Muscle layer of colon (tissue), 2 donors: ENCODE measurements around the gene ETV3.
"Not testable (repeated sequence)": the region's sequence is repeated elsewhere in the genome, so short reads cannot be mapped to it uniquely, and the experiment has no call there.

Experiments
- H3K27ac ChIP-seq: one replicate; pipeline ENCODE4 v1.7.0; 2013; ENCODE audit warnings: low read depth, mild to moderate bottlenecking, low read length, moderate library complexity
- H3K27me3 ChIP-seq, 2 donors: one replicate each; pipeline ENCODE4 v1.7.0; 2013; ENCODE audit warnings: low read length in 2 of 2, mild to moderate bottlenecking in 2 of 2; ENCODE audit not compliant: insufficient read depth in 2 of 2, control insufficient read depth in 1 of 2
- H3K36me3 ChIP-seq: one replicate; pipeline ENCODE4 v1.7.0; 2013; ENCODE audit warnings: mild to moderate bottlenecking, low read length; ENCODE audit not compliant: insufficient read depth
- H3K4me1 ChIP-seq: one replicate; pipeline ENCODE4 v1.7.0; 2013; ENCODE audit warnings: mild to moderate bottlenecking, low read length; ENCODE audit not compliant: insufficient read depth
- H3K4me3 ChIP-seq, 2 donors: one replicate each; pipeline ENCODE4 v1.7.0; 2013; ENCODE audit warnings: low read length in 2 of 2, low read depth in 1 of 2, mild to moderate bottlenecking in 1 of 2, moderate library complexity in 1 of 2
- H3K9ac ChIP-seq: one replicate; pipeline ENCODE4 v1.7.0; 2013; ENCODE audit warnings: low read length
- H3K9me3 ChIP-seq: one replicate; pipeline ENCODE4 v1.7.0; 2013; ENCODE audit warnings: mild to moderate bottlenecking, low read length
- donor health status: abdominal sarcoma.
- donor health status: Adenocarcinoma of cecum.

The ETV3 gene

DNA sequence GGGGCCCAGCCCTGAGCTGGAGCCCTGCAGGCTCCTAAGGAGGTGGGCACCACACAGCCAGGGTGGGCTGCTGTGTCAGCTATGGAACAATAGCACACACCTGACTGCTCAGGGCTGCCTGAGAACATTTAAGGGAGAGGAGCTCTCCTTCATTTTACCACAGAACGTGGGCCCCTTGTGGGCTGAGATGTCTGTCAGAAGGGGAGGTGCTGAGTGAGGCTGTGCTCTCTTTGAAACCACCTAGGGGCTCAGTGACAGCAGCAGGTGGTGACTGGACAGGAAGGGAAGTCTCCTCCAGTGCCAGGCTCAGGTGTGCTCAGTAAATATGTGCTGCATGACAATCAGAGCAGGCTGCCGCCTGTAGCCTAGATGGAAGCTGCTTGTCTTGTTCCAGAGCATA is 35.0 kb upstream of the ETV3 start:
- not testable (repeated sequence) for H3K9me3 ChIP-seq, H3K9ac ChIP-seq

DNA sequence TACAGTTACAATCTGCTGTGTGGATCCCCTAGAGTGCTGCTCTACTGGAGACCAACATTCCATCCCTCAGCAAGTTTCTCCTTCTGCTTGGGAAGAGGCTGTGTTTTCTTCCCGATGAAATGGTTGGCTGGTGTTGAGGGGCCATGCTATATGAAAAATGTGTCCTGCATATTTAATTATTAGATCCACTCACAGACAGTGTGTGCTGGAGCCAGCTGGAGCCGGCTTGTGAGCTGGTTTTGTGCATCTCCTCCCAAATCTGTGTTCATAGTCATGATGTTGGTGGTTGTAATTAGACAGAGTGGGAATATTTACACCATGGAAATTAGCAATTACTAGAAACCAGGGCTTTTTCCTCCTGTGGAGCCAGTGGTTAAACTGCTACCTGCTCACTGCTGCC is 34.4 kb upstream of the ETV3 start:
- not testable (repeated sequence) for H3K9ac ChIP-seq, H3K4me3 ChIP-seq, H3K36me3 ChIP-seq, H3K27ac ChIP-seq, H3K4me1 ChIP-seq, H3K9me3 ChIP-seq, H3K27me3 ChIP-seq

More for the DNA sequence above, 35.0 kb upstream of the ETV3 start:
- H3K36me3 ChIP-seq, H3K27ac ChIP-seq, H3K4me3 ChIP-seq, H3K27me3 ChIP-seq, H3K4me1 ChIP-seq: not testable (repeated sequence)

DNA sequence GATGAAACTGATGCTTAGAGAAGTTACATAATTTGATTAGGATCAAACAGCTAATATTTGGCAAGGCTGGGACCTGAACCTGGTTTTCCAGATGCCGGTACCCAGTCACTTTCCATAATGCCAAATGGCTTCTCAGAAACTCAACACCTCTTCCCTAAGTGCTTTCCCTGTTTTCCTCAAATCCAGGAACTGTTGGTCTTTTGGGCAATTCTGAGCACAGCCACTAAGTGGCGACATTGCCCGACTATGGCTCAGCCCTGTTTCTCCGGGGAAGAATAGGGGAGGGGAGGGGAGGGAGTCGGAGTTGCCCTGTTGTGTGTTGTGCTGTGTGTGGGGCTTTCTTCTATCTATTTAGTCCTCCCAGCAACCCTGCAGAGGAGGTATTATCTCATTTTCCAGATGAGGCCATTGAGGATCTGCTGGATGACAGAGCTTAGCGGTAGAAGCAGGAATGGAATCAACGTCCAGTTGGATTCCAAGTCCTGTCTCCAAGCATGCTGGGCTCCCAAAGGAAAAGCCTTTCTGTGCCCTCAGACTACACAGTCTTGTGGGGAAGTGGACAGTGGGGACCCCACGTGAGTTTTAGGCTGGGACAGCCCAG is 33.8 kb upstream of the ETV3 start:
- H3K36me3 ChIP-seq, H3K9ac ChIP-seq, H3K4me3 ChIP-seq, H3K27ac ChIP-seq, H3K4me1 ChIP-seq, H3K9me3 ChIP-seq, H3K27me3 ChIP-seq: not testable (repeated sequence)

DNA sequence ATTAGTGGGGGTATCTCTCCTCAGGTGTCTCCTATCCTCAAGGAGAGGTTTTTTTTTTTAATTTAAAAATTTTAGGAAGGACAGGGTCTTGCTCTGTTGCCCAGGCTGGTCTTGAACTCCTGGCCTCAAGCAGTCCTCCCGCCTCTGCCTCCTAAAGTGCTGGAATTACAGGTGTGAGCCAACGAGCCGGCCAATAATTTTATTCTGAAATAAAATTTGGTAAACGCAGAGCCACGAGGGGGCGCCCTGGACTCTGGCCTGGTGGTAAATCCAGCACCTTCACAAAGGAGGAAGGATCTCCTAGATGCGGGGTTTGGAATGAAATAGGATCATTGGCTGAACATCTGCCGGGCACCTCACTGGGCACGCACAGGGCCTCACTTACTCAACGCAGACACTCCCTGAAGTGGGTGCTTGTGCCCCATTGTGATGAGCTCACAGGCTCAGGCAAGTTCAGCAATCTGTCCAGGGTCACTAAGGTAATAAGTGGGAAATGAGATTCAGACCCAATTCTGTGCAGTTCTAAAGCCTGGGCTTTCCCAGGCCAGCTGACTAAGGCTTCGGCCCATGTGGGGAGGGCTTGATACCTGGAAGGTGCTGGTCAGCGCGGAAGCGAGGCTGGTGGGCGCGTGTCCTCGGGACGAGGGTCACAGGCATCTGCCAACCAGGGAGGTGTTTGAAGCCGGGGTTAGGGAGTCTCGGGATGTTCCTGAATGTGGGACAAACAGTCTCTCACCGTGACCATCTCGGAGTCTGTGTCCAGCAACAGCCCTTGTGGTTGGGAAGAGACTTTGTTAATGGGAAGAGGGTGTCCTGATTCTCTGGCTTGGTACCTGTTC is 32.7 kb upstream of the ETV3 start:
- Histone ChIP-seq H3K27ac (no peak overlapping the region), H3K4me1 (no peaks in the 10 kb centered on the region), H3K4me3 (no peak overlapping the region), H3K27me3 (peaks cover 0 to 4% of the 10 kb centered on the region in 2 donors), H3K9ac (no peak overlapping the region), H3K36me3 (no peaks in the 10 kb centered on the region), H3K9me3 (no peaks in the 10 kb centered on the region)

DNA sequence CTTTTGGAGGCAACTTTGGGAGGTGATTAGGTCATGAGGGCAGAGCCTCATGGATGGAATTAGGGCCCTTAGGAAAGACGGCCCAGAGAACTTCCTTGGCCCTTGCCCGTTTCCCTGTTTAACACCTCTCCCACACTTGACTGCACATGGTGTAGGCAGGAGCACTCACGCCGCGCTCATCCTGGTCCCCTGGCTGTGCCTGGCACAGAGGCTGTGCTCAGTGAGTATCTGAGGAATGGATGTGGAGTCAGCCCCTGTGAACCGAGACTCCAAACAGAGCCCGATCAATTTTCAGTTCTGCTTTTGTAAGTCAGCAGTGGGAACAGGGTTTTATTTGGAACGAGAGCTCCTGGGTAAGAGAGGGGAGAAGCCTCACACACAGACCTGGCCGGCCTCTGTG is 29.8 kb upstream of the ETV3 start:
- Histone ChIP-seq H3K27me3 (peaks cover 0 to 4% of the 10 kb centered on the region in 2 donors), H3K4me3 (no peak overlapping the region), H3K27ac (no peak overlapping the region), H3K9me3 (no peaks in the 10 kb centered on the region), H3K36me3 (no peaks in the 10 kb centered on the region), H3K4me1 (no peaks in the 10 kb centered on the region), H3K9ac (no peak overlapping the region)

DNA sequence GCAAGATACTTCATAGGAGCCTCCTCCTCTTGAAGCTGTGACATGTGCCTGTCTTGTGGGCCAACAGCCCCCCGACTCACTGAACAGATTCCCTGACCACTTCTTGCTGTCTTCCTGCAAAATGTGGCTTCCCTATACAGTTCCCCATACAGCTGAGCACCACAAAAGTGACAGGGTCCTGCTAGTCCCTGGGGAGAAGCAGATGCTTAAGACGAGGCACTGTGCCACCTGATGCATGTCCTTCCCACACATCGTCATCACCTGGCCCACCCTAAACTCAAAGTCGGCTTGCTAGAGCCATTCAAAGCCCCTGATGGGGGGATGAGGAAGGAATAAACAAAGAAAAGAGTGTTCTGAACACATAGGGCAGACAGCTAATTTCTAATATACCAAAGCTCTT is 29.2 kb upstream of the ETV3 start:
- Histone ChIP-seq H3K9ac (no peak overlapping the region), H3K4me3 (no peak overlapping the region), H3K9me3 (no peaks in the 10 kb centered on the region), H3K27ac (no peak overlapping the region), H3K27me3 (peaks cover 0 to 4% of the 10 kb centered on the region in 2 donors), H3K4me1 (no peaks in the 10 kb centered on the region), H3K36me3 (no peaks in the 10 kb centered on the region)

DNA sequence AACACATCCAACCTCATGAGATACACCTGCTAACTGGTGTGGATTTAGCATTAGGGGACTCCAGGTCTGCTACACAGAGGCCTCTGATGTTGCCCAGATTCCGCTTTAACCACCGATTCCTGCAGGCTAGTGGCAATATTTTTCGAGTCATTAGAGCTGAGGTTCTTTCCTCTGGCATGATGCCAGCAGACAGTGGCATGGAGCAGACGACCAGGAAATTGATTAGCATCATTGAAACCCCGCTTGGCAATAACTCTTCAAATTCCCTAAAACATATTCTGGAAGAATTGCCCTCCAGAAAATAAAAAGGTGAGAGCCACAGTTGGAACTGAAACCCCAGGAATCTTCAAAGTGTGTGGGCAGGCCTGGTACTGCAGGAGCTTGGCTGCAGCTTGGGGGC is 28.4 kb upstream of the ETV3 start:
- Histone ChIP-seq H3K36me3 (no peaks in the 10 kb centered on the region), H3K9me3 (no peaks in the 10 kb centered on the region), H3K4me1 (no peaks in the 10 kb centered on the region), H3K27ac (no peak overlapping the region), H3K27me3 (peaks cover 0 to 4% of the 10 kb centered on the region in 2 donors), H3K9ac (no peak overlapping the region), H3K4me3 (no peak overlapping the region)

DNA sequence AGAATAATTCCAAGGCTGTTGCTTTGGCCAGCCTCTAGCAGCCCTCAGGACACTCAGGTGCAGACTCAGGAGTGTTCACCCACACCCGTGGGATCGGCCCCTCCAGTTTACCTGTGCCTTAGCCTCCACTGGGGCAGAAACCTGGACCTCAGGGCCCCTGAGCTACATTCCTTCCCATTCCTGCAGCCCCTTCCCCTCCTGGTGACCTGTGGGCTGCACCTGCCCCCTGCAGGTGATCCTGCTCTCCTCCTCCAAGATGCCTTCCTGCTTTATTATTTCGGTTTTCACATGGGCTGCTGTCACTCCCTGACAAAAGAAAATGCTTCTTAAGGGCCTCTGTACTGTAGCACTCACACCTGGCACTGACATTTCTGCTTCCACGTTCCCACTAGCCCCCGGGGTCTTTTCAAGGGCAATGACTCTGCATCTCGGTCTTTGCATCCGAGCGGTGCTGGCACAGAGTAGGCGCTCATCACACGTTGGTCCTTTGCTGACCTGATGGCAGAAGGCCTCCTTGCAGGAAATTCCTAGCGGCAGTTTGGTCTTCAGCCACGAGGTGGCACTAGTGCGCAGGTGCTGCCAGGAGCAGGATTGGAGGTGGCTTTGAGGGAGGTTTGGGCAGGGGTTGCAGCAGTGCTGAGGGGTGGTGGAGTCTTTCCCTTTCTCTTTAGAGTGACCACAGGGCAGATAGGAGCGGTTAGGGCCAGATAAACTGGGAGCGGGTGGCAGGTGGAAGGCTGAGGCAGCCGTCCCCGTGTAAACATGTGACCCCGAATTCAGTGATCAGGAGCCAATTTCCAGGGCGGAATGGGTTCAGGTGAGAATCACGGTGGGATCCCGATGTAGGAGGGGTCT is 25.3 kb upstream of the ETV3 start:
- Histone ChIP-seq H3K27ac (no peak overlapping the region), H3K27me3 (no peaks in the 10 kb centered on the region), H3K4me3 (no peak overlapping the region), H3K36me3 (no peaks in the 10 kb centered on the region), H3K9me3 (no peaks in the 10 kb centered on the region), H3K4me1 (no peaks in the 10 kb centered on the region), H3K9ac (no peak overlapping the region)

DNA sequence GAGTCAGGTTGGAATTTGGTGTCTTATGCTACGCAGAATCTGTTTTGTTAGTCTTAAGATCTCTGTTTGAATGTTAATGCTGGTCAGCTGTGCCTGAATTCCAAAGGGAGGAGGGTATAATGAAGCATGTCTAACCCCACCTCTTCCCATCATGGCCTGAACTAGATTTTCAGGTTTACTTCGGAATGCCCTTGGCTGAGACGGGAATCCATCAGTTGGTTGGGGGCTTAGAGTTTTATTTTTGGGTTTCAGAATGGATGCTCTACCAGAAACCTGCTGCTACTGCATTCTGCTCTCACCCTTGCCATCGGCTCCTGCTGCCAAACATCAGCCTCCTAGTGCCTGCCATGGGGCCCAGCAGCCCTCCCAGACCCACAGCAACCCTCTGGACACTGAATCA is 24.1 kb upstream of the ETV3 start:
- H3K4me3 ChIP-seq, result no peak overlapping the region
- no peaks in the 10 kb centered on the region for H3K4me1 ChIP-seq
- no peak overlapping the region for H3K27ac ChIP-seq
- no peak overlapping the region for H3K9ac ChIP-seq
- H3K36me3 ChIP-seq, result no peaks in the 10 kb centered on the region
- H3K9me3 ChIP-seq, result no peaks in the 10 kb centered on the region
- no peaks in the 10 kb centered on the region for H3K27me3 ChIP-seq

DNA sequence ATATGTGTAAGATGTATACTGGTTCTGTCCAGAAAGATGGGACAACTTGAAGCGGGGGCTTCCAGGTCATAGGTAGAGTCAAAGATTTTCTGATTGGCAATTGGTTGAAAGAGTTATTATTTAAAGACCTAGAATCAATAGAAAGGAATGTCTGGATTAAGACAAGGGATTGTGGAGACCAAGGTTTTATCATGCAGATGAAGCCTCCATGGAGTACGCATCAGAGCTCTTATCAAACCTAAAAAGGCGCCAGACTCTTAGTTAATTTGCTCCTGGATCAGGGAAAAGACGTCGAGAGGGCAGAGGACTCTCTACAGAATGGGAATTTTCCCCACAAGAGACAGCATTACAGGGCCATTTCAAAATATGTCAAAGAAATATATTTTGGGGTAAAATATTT is 23.7 kb upstream of the ETV3 start:
- Histone ChIP-seq H3K27ac (no peak overlapping the region), H3K4me1 (no peaks in the 10 kb centered on the region), H3K4me3 (no peak overlapping the region), H3K9ac (no peak overlapping the region), H3K36me3 (no peaks in the 10 kb centered on the region), H3K9me3 (no peaks in the 10 kb centered on the region), H3K27me3 (no peaks in the 10 kb centered on the region)

DNA sequence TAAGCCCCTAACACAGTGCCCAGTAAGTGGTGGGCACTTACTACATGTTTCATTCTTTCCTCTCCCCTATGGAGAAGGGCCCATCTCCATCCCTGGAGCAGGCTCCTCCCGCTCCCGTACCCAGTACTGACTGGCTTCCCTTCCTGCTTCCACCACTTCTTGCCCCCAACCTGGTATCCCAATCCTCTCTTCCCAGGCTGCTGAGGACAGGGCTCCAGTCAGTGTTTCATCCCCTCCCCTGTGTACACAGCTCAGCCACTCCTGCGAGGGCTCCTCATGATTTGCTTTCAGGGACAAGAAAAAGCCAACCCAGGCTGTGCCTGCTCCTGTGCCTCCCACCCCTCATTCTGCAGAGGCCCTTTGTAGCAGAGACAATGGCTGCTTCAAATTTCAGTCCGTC is 20.8 kb upstream of the ETV3 start:
- Histone ChIP-seq H3K27me3 (no peaks in the 10 kb centered on the region), H3K4me3 (no peak overlapping the region), H3K9me3 (no peaks in the 10 kb centered on the region), H3K36me3 (no peaks in the 10 kb centered on the region), H3K9ac (no peak overlapping the region), H3K27ac (no peak overlapping the region), H3K4me1 (peaks cover 8% of the 10 kb centered on the region)
